GM12892 (cell line): ENCODE data around the gene LPCAT4.

Source experiments
- DNase-seq: peaks from one replicate; pipeline ENCODE4 v3.0.0; 2011; ENCODE audit not compliant: insufficient read length
- FAIRE-seq: peaks from 2 replicates; lab custom pipeline; 2011; peaks lifted over from hg19 to GRCh38; lab: Jason Lieb, UNC
- POLR2A ChIP-seq: IDR thresholded peaks from 2 replicates; pipeline ENCODE4 v1.6.1; 2011; ENCODE audit warnings: low read depth, low read length, control low read depth
- POLR2AphosphoS5 ChIP-seq: IDR thresholded peaks from 2 replicates; pipeline ENCODE4 v1.6.1; 2011; ENCODE audit warnings: low read depth, low read length, control low read depth
- TAF1 ChIP-seq: IDR thresholded peaks from 2 replicates; pipeline ENCODE4 v1.6.1; 2011; ENCODE audit warnings: low read depth, mild to moderate bottlenecking, control low read depth, low read length, borderline replicate concordance

Gene LPCAT4

GRCh38 chr15:34341381-34342212 lies 25.4 kb downstream of the LPCAT4 start:
- FAIRE-seq = no peak
- TF ChIP-seq POLR2A = no peak
- no peak for TF ChIP-seq POLR2AphosphoS5
- no peak for TF ChIP-seq TAF1
- DNase-seq = no peak

GRCh38 chr15:34339946-34340345 lies 27.1 kb downstream of the LPCAT4 start:
- TF ChIP-seq TAF1 (no peak), POLR2AphosphoS5 (no peak), POLR2A (no peak)

GRCh38 chr15:34338347-34338746 lies 28.6 kb downstream of the LPCAT4 start:
- DNase-seq (no peak), FAIRE-seq (no peak)
- TF ChIP-seq POLR2A = no peak

More at GRCh38 chr15:34339946-34340345, 27.1 kb downstream of the LPCAT4 start:
- DNase-seq (no peak), FAIRE-seq (no peak)

GRCh38 chr15:34337557-34338306 lies 29.3 kb downstream of the LPCAT4 start, which contains the start of gene SLC12A6:
Gene SLC12A6, minus strand, starts transcription at chr15:34337781. Its CDS starts 1,101 bp downstream, at chr15:34336680.
- TF ChIP-seq TAF1 (no peak), POLR2A (peak; percentile 76), POLR2AphosphoS5 (peak; percentile 25; the same call in 1 of the 2 replicates)
- peak; percentile 94 for FAIRE-seq
- peak; percentile 81 for DNase-seq

DNA sequence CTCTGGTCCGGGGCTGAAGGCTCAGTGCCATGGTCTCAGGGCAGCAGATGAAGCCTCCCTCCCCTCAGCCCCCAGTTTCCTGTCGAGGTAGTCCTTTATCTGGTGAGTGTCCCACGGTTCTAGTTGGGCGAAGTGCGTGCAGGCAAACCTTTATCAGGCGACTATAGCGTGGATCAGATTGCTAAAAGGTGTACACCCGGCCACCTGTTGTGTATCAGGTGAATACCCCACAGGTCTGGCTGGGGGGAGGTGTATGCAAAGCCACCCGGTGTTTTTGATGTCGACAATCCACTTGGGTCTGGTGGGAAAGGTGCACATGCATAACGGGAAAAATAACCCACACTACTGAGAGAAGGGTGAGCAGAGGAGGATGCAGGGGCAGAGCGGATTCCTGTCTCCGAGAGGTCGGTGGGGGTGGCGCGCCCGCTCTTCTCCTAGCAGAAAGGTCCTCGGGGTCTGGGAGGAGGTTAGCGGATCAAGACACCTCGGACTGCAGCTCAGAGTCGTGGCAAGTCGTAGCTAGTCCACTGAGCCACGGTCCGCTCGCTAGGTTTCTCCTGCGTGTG lies 29.9 kb downstream of the LPCAT4 start:
- peak; percentile 71 for TF ChIP-seq POLR2AphosphoS5
- no peak for TF ChIP-seq TAF1
- TF ChIP-seq POLR2A = no peak
- FAIRE-seq = no peak
- no peak for DNase-seq

DNA sequence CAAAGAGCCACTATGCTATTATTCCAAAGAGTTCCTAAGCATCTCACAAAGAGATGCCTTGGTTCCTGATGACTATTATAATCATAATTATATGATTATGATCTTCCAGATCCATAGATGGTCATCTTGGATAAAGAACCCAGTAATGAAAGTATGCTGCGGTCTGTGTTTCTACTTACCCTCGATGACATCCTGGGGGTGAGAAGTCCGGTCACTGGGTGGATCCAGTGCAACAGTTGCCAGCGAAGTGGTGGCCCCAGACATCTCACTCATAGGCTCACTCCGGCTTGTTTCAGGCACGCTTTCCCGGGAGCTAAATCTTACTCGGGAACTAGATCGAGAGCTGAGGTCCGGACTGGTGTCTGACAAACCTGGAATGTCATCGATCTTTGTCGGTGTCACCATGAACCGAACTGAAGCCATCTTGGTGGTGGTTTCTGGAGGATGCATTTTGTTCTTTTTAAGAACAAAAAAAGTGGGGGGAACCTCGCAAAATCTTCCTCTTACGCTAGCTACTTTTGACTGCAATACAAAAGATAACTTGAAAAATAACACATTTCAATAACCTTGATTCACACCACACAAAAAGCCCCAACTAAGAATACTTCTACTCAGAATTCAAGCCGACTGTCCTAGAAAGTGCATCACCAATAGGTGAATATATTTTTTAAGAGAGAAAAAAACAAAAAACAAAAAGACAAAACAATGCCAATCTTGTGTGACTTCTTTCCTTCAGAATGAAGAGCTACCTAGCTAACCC lies 30.6 kb downstream of the LPCAT4 start:
- FAIRE-seq = no peak
- no peak for DNase-seq
- TF ChIP-seq POLR2A = peak; percentile 41; the same call in 1 of the 2 replicates
- TF ChIP-seq TAF1 = peak; percentile 24; the same call in 1 of the 2 replicates
- no peak for TF ChIP-seq POLR2AphosphoS5

DNA sequence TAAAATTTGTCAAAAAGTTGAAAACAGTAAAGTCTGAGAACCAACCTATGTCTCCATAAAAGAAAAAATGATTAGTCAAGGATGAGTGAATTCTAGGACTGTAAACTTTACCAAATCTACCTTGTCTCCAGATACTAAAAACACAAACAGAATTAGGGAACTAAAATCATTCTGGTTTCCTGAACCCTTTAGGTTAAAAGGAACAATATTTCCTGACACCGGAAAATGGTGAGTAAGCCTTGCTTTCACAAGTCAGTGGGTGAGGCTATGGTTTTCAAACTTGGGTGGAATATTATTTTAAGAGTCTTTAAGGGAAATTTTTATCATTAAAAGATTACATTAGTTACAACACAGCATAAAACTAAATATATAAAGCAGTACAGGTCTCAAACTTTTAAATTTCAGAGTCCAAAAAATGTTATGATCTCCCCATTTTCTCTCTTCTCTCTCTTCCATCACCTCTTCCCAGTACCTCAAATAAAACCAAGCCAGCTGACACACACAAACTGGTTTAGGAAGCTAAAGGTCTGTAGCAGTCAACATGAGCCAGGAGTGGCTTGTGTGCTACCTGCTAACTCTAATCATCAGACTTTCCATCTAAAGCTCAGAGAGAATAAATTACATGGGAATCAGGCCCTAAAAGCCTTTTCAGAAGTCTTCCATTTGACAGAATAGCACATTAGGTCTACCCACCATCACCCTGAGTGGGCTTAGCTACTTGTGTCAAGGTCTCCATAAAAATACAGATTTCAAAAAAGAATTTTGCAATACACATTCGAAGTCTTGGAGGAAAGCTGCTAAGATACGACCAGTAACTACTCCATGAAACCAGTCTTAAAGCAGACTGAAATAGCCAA lies 31.6 kb downstream of the LPCAT4 start:
- TF ChIP-seq TAF1 (no peak), POLR2A (no peak), POLR2AphosphoS5 (no peak)
- FAIRE-seq (peak; percentile 17), DNase-seq (no peak)

- TF ChIP-seq POLR2A (no peak), TAF1 (no peak), POLR2AphosphoS5 (no peak)
- FAIRE-seq (peak; percentile 17), DNase-seq (no peak)
Measured at GRCh38 chr15:34334672-34335071, 32.3 kb downstream of the LPCAT4 start.

DNA sequence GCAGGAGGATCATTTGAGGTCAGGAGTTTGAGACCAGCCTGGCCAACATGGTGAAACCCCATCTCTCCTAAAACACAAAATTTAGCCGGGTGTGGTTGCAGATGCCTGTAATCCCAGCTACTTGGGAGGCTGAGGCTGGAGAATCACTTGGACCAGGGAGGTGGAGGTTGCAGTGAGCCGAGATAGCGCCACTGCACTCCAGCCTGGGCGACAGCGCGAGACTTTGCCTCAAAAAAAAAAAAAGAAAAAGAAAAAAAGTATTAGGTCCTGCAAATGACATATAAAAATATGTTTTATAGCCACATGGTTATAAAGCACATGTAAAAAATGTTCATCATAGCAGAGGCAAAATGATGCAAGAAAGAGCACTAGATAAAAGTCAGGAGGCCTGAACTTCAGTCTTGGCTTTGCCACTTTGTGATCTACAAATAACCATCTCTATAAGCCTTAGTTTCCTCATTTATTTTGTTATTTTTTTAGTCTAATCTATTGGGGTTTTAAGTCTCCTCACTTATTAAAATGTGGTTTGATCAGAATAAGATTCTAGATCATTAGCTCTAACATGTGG lies 34.4 kb downstream of the LPCAT4 start:
- TF ChIP-seq POLR2A = no peak
- TF ChIP-seq TAF1 = no peak
- TF ChIP-seq POLR2AphosphoS5 = no peak
- FAIRE-seq = no peak
- DNase-seq = no peak

DNA sequence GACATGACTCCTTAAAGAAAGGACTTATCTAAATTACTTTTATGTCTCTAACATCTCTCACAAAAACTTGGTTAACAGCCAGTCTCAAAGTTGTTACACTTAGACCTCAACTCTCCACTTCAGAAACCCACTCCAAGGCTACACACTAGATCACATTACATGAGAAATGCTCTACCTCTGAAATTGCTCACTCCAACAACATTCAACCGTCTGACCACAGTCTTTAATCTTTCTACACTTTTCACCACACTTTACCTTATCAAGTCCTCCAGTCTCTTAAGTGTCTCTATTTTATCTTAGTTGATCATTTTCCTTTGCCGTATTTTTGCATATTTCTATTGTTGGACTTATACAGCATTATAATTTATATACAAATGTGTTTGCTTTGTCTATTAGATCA lies 35.2 kb downstream of the LPCAT4 start:
- DNase-seq (no peak), FAIRE-seq (peak; percentile 33)
- no peak for TF ChIP-seq TAF1
- TF ChIP-seq POLR2AphosphoS5 = no peak
- TF ChIP-seq POLR2A = no peak

- DNase-seq (no peak), FAIRE-seq (peak; percentile 54)
- no peak for TF ChIP-seq POLR2AphosphoS5
Measured at GRCh38 chr15:34330279-34330678, 36.7 kb downstream of the LPCAT4 start.
